Ramos (cell line): Measurements from ENCODE around the gene MFSD6L.
"Not testable (repeated sequence)": the region's sequence is repeated elsewhere in the genome, so short reads cannot be mapped to it uniquely, and the experiment has no call there.

Experiments used
- in situ Hi-C: fragments of 300-500 bp; cut with MboI; formaldehyde crosslinking; loops from one replicate; pipeline ENCODE4 v1.14.3; 2022; ENCODE audit warnings: low sequenced_read_pairs; ENCODE audit not compliant: unreplicated experiment

Gene MFSD6L

GRCh38 chr17:8826808-8827435 lies 27.8 kb upstream of the MFSD6L start:
- in situ Hi-C loops = no loop called here

GRCh38 chr17:8825802-8826201 lies 26.6 kb upstream of the MFSD6L start:
- in situ Hi-C loops = no loop called here

GRCh38 chr17:8823279-8823678 lies 24.1 kb upstream of the MFSD6L start:
- in situ Hi-C loops = no loop called here

GRCh38 chr17:8822401-8823035 lies 23.4 kb upstream of the MFSD6L start:
- in situ Hi-C loops = no loop called here

GRCh38 chr17:8821446-8822105 lies 22.4 kb upstream of the MFSD6L start:
- in situ Hi-C loops = no loop called here

- in situ Hi-C loops = no loop called here
These were observed 21.3 kb upstream of the MFSD6L start for GRCh38 chr17:8820311-8821010.

- in situ Hi-C loops = no loop called here
These were observed 19.6 kb upstream of the MFSD6L start for GRCh38 chr17:8818654-8819330.

- in situ Hi-C loops = no loop called here
These were observed 18.9 kb upstream of the MFSD6L start for GRCh38 chr17:8818047-8818446.

GRCh38 chr17:8806926-8807550 lies 7.9 kb upstream of the MFSD6L start:
- in situ Hi-C loops = no loop called here

- in situ Hi-C loops = no loop called here
These were observed 7.2 kb upstream of the MFSD6L start for GRCh38 chr17:8806253-8806925.

GRCh38 chr17:8805396-8805795 lies 6.2 kb upstream of the MFSD6L start:
- in situ Hi-C loops = not testable (repeated sequence)

GRCh38 chr17:8803531-8804420 lies 4.6 kb upstream of the MFSD6L start:
- in situ Hi-C loops = no loop called here

GRCh38 chr17:8801135-8801840 lies 2.1 kb upstream of the MFSD6L start:
- in situ Hi-C loops = no loop called here

- in situ Hi-C loops = no loop called here
These were observed 1.5 kb upstream of the MFSD6L start for GRCh38 chr17:8800656-8801055.

GRCh38 chr17:8799570-8800212 lies 526 bp upstream of the MFSD6L start:
- in situ Hi-C loops = no loop called here

- in situ Hi-C loops = no loop called here
These were observed 854 bp downstream of the MFSD6L start for GRCh38 chr17:8798176-8798845.

- in situ Hi-C loops = no loop called here
These were observed 1.5 kb downstream of the MFSD6L start for GRCh38 chr17:8797621-8798175.
